Mucosa of stomach (tissue), 1 donor: ENCODE measurements around the gene NRXN2.

Experiments used
- H3K27me3 ChIP-seq: one replicate; pipeline ENCODE4 v1.7.0; 2013; ENCODE audit warnings: mild to moderate bottlenecking, low read length; ENCODE audit not compliant: control insufficient read depth, insufficient read depth
- H3K36me3 ChIP-seq: one replicate; pipeline ENCODE4 v1.7.0; 2013; ENCODE audit warnings: low read length; ENCODE audit not compliant: control insufficient read depth, insufficient read depth
- H3K4me1 ChIP-seq: one replicate; pipeline ENCODE4 v1.7.0; 2013; ENCODE audit warnings: mild to moderate bottlenecking, low read length; ENCODE audit not compliant: control insufficient read depth, insufficient read depth
- H3K4me3 ChIP-seq: one replicate; pipeline ENCODE4 v1.7.0; 2013; ENCODE audit warnings: low read length
- H3K9ac ChIP-seq: one replicate; pipeline ENCODE4 v1.7.0; 2013; ENCODE audit warnings: mild to moderate bottlenecking, low read length, moderate library complexity
- H3K9me3 ChIP-seq: one replicate; pipeline ENCODE4 v1.7.0; 2013; ENCODE audit warnings: mild to moderate bottlenecking, low read length, moderate library complexity; ENCODE audit not compliant: control insufficient read depth
- donor health status: Pancreatic carcinoma.

The NRXN2 gene

GRCh38 chr11:64684357-64684756 lies 38.6 kb downstream of the NRXN2 start:
- Histone ChIP-seq H3K4me3 (no peak overlapping the region), H3K9me3 (no peaks in the 10 kb centered on the region), H3K27me3 (peaks cover 9% of the 10 kb centered on the region), H3K36me3 (no peaks in the 10 kb centered on the region), H3K4me1 (no peaks in the 10 kb centered on the region), H3K9ac (no peak overlapping the region)

- Histone ChIP-seq H3K9me3 (no peaks in the 10 kb centered on the region), H3K4me1 (no peaks in the 10 kb centered on the region), H3K4me3 (no peak overlapping the region), H3K27me3 (peaks cover 26% of the 10 kb centered on the region), H3K36me3 (no peaks in the 10 kb centered on the region), H3K9ac (no peak overlapping the region)
These were observed 41.8 kb downstream of the NRXN2 start for GRCh38 chr11:64681171-64681570.

GRCh38 chr11:64679846-64680245 lies 43.2 kb downstream of the NRXN2 start:
- no peaks in the 10 kb centered on the region for H3K9me3 ChIP-seq
- peaks cover 40% of the 10 kb centered on the region for H3K27me3 ChIP-seq
- H3K4me3 ChIP-seq: no peak overlapping the region
- no peaks in the 10 kb centered on the region for H3K4me1 ChIP-seq
- H3K9ac ChIP-seq: no peak overlapping the region
- no peaks in the 10 kb centered on the region for H3K36me3 ChIP-seq

- Histone ChIP-seq H3K4me1 (no peaks in the 10 kb centered on the region), H3K4me3 (no peak overlapping the region), H3K9ac (no peak overlapping the region), H3K9me3 (no peaks in the 10 kb centered on the region), H3K27me3 (peaks cover 43% of the 10 kb centered on the region), H3K36me3 (no peaks in the 10 kb centered on the region)
These were observed 45.5 kb downstream of the NRXN2 start for GRCh38 chr11:64677441-64678023.

- no peak overlapping the region for H3K4me3 ChIP-seq
- H3K27me3 ChIP-seq: peaks cover 48% of the 10 kb centered on the region
- H3K9me3 ChIP-seq: no peaks in the 10 kb centered on the region
- H3K36me3 ChIP-seq: no peaks in the 10 kb centered on the region
- H3K4me1 ChIP-seq: no peaks in the 10 kb centered on the region
- H3K9ac ChIP-seq: no peak overlapping the region
These were observed 46.8 kb downstream of the NRXN2 start for GRCh38 chr11:64676261-64676615.

- Histone ChIP-seq H3K36me3 (no peaks in the 10 kb centered on the region), H3K9ac (no peak overlapping the region), H3K4me3 (no peak overlapping the region), H3K9me3 (no peaks in the 10 kb centered on the region), H3K4me1 (peaks cover 5% of the 10 kb centered on the region), H3K27me3 (peaks cover 49% of the 10 kb centered on the region)
These were observed 47.3 kb downstream of the NRXN2 start for GRCh38 chr11:64675450-64676260.

GRCh38 chr11:64674774-64675173 lies 48.2 kb downstream of the NRXN2 start:
- Histone ChIP-seq H3K4me1 (peaks cover 10% of the 10 kb centered on the region), H3K9ac (no peak overlapping the region), H3K36me3 (no peaks in the 10 kb centered on the region), H3K27me3 (peaks cover 56% of the 10 kb centered on the region), H3K4me3 (no peak overlapping the region), H3K9me3 (no peaks in the 10 kb centered on the region)

- no peaks in the 10 kb centered on the region for H3K9me3 ChIP-seq
- H3K36me3 ChIP-seq: no peaks in the 10 kb centered on the region
- peaks cover 10% of the 10 kb centered on the region for H3K4me1 ChIP-seq
- peaks cover 53% of the 10 kb centered on the region for H3K27me3 ChIP-seq
- no peak overlapping the region for H3K9ac ChIP-seq
- H3K4me3 ChIP-seq: no peak overlapping the region
These were observed 49.7 kb downstream of the NRXN2 start for GRCh38 chr11:64673279-64673678.

GRCh38 chr11:64672875-64673274 lies 50.1 kb downstream of the NRXN2 start:
- Histone ChIP-seq H3K4me1 (peaks cover 10% of the 10 kb centered on the region), H3K9ac (no peak overlapping the region), H3K36me3 (no peaks in the 10 kb centered on the region), H3K27me3 (peaks cover 50% of the 10 kb centered on the region), H3K4me3 (no peak overlapping the region), H3K9me3 (no peaks in the 10 kb centered on the region)

GRCh38 chr11:64670975-64671374 lies 52.0 kb downstream of the NRXN2 start:
- H3K9me3 ChIP-seq: no peaks in the 10 kb centered on the region
- no peaks in the 10 kb centered on the region for H3K36me3 ChIP-seq
- peaks cover 34% of the 10 kb centered on the region for H3K27me3 ChIP-seq
- H3K4me1 ChIP-seq: peaks cover 10% of the 10 kb centered on the region
- H3K4me3 ChIP-seq: no peak overlapping the region
- H3K9ac ChIP-seq: no peak overlapping the region

GRCh38 chr11:64667154-64667745 lies 55.7 kb downstream of the NRXN2 start:
- Histone ChIP-seq H3K27me3 (peaks cover 18% of the 10 kb centered on the region), H3K36me3 (no peaks in the 10 kb centered on the region), H3K4me3 (no peak overlapping the region), H3K9me3 (no peaks in the 10 kb centered on the region), H3K9ac (no peak overlapping the region), H3K4me1 (peaks cover 10% of the 10 kb centered on the region)

GRCh38 chr11:64665411-64665821 lies 57.6 kb downstream of the NRXN2 start:
- peaks cover 2% of the 10 kb centered on the region for H3K4me1 ChIP-seq
- H3K9me3 ChIP-seq: no peaks in the 10 kb centered on the region
- no peak overlapping the region for H3K9ac ChIP-seq
- no peaks in the 10 kb centered on the region for H3K36me3 ChIP-seq
- H3K4me3 ChIP-seq: no peak overlapping the region
- H3K27me3 ChIP-seq: peaks cover 4% of the 10 kb centered on the region
